Stimulated activated CD8-positive, alpha-beta memory T cell treated with anti-CD3 and anti-CD28 coated beads, Interleukin-4, amount 100 ng/mL, for 24 hours (primary cell): ENCODE data around the gene POC1B.
"Not testable (repeated sequence)": the region's sequence is repeated elsewhere in the genome, so short reads cannot be mapped to it uniquely, and the experiment has no call there.

Experiments used
- DNase-seq: peaks from one replicate; pipeline ENCODE4 v3.0.0-alpha.2; 2020; ENCODE audit warnings: low read depth

Gene POC1B

GRCh38 chr12:89461649-89462612 lies 63.9 kb downstream of the POC1B start:
- DNase-seq, result no peak

DNA sequence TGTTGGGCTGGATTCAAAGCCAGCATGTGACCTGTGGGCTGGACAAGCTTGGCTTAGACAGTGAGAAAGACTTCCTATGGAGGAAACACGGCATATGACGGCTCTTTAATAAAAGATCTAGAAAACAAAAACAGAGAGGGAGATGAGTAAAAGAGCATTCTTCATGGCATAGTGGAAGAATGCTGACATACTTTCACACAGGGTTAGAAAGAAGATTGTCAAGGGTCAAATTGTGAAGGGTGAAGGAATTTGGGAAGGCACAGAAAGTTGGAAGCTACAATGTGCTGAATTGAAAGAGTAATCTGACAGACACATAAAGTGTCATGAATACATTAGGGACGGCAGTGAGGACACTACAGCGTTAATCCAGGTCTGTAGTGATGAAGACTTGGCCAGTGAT lies 64.7 kb downstream of the POC1B start:
- DNase-seq, result no peak

- not testable (repeated sequence) for DNase-seq
Measured at GRCh38 chr12:89459279-89459678, 66.6 kb downstream of the POC1B start.

DNA sequence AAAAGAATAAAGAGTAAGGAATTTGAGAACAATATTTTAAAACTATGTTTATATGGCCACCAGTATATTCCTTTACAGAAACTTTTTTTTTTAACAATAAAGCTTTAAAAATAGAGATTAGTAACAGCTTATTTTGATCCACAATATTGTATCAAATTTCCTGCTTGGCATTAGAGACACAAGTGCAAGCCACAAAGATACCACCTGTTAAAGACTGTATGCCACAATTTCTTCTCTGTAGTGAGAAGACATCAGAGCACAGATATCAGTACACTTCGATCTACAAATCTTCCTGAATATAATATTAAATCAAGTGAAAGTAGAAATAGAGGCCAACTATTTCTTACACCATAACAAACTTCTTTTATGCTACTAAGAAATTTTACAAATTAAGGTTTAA lies 69.3 kb downstream of the POC1B start:
- no peak for DNase-seq

DNA sequence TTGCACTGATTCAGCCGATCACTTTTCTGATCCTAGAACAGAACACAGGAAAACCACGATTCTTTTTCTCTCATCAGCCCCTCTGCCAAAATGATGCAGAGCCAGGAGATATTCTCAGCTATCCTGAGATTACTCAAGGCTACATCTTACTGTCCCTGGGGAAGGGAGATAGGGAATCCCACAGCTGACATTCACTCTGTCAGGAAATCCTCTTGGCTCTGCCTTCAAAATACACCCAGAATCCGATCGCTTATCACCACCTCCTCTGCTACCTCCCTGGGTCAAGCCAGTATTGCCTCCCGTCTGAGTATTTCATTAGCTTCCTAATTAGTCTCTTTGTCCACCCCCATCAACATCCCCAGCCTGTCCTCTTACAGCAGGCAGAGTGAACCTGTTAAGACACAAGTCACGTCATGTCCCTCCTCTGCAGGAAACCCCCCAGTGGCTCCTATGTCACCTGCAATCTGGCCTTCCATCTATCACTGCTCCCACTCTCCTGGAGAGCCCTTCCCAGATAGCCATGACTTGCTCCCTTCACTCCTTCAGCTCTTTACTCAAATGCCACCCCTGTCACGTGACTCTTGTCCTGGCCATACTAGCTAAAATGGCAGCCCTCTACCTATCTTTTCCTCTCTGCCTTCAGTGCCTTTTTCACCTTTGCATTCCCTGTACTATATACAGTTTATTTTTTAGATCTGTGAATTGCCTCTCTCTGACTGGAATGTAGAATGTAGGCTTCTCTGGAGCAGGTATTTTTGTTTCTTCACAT lies 71.6 kb downstream of the POC1B start:
- DNase-seq, result no peak

GRCh38 chr12:89453121-89453978 lies 72.5 kb downstream of the POC1B start:
- DNase-seq, result no peak

GRCh38 chr12:89451841-89452251 lies 74.0 kb downstream of the POC1B start:
- DNase-seq, result no peak

GRCh38 chr12:89450907-89451306 lies 74.9 kb downstream of the POC1B start:
- DNase-seq, result no peak

- DNase-seq, result no peak
Measured at GRCh38 chr12:89448951-89449371, 76.9 kb downstream of the POC1B start.

GRCh38 chr12:89448526-89448925 lies 77.3 kb downstream of the POC1B start:
- DNase-seq, result no peak

DNA sequence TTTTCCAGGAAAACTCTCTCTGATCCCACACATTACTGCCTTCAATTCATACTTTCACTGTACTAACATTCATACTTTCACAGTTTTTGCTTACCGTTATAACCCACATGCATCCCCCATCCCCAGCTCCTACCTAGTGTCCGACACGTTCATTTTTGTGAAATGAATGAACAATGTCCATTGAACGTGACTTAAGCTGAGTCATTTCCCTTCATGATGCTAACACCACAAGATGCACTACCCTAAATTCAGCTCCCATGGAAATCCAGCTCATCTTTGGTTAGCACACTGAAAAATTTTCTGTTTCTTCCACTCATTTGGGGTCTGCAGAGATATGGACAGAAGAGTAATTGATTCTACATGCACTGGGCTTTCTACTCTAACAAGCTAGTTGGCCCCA lies 85.9 kb downstream of the POC1B start:
- no peak for DNase-seq

GRCh38 chr12:89437231-89437630 lies 88.6 kb downstream of the POC1B start:
- no peak for DNase-seq

GRCh38 chr12:89436062-89436461 lies 89.8 kb downstream of the POC1B start:
- DNase-seq, result no peak

GRCh38 chr12:89433634-89434033 lies 92.2 kb downstream of the POC1B start:
- DNase-seq, result no peak

GRCh38 chr12:89432396-89432795 lies 93.5 kb downstream of the POC1B start:
- no peak for DNase-seq

- no peak for DNase-seq
Measured at GRCh38 chr12:89429528-89429927, 96.3 kb downstream of the POC1B start.

GRCh38 chr12:89427508-89428156 lies 98.2 kb downstream of the POC1B start:
- no peak for DNase-seq

- no peak for DNase-seq
Measured at GRCh38 chr12:89424846-89425245, 101.0 kb downstream of the POC1B start.

DNA sequence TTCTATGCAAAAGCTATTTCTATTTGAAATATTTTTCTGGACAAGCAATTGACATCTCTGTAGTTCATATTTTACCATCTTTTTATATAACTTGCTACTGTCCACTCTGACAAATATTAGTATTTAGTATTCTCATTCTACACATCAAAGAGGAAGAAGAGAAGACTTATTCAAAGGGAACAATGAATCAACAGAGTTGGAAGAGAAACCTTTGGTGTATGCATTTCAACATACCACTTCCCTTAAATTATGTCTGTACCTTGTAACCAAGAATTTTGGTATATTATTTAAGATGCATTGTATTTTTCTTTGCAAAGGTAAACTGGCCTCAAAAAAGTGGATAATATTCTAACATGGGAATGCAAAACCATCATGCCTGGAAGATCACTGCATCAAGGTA lies 101.5 kb downstream of the POC1B start:
- no peak for DNase-seq

DNA sequence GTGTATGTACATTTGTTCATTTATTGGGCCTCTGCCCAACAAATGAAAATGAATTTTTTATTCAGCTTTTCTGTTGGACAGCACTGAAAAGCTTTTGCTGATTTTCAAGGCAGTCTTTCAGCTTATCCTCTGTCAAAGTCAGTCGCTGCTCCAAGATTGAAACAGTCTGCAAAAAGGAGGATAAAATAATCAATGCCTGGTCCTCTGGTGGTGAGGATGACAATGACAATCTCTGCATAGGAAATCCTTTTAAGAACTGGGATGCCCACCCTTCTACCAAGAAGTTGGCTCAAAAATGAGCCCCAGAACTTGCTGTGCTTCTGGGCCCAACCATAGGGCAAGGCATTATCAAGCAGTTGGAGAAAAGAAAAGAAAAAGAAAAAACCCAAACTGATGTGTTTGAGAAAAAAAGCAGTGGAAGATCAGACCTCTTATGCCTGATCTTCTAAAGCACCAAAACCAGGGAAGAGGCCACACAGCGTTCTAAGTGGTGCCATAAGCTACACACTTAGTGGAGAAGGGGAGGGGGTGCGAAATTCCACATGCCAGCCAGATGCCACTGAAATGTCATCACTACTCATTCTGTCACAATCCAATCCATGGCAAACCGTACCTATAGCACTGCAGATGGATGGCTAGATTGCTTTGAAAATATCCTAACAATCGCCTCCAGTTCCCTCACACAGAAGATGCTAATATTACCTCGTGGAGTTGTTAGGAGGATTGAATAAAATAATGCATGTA lies 104.6 kb downstream of the POC1B start:
- no peak for DNase-seq
